ENCODE measurements around the gene TXN. TPM values are rescaled to one million over a fixed set of nuclear protein-coding genes. Genes with fewer than 3 reads are reported as not detected.
A peak's percentile ranks its signal among the peaks of the same experiment; 100 is the strongest.
"Not testable (repeated sequence)": the region's sequence is repeated elsewhere in the genome, so short reads cannot be mapped to it uniquely, and the experiment has no call there.

Gene TXN
- total and polyA plus RNA-seq, 10 of the 15 experiments (the other 5 are each of a cell fraction or from before 2014, with no cell fraction given): 309 to 2,304 (median 650) TPM

DNA sequence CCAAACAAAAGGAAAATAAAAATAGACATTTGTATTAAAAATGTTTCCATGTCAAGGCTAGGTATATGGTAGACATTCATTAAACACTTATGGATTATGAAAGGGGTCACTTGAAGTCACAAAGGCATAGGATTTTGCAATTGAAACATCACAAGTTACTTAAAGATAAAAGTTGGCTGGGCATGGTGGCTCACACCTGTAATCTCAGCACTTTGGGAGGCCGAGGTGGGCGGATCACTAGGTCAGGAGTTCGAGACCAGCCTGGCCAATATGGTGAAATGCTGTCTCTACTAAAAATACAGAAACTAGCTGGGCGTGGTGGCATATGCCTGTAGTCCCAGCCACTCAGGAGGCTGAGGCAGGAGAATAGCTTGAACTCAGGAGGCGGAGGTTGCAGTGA, 4.5 kb downstream of the TXN start:
- 98% methylated on average over 5 of the region's 5 CpGs for WGBS (ENCODE audit: insufficient coverage, insufficient replicate concordance, low lambda C conversion rate, missing lambda C conversion rate)
- H3K9me3 ChIP-seq (replicated peaks; ENCODE audit: control insufficient read depth, insufficient read depth, low read length); ATAC-seq; H2AFZ ChIP-seq (ENCODE audit: control insufficient read depth, low read depth, low read length); in situ Hi-C loops (cut with MboI); RAD21 ChIA-PET (ENCODE audit: unreplicated experiment); H3K27ac ChIP-seq (ENCODE audit: control insufficient read depth, insufficient read depth); BruUV-seq (replicated peaks); H3K9ac ChIP-seq (ENCODE audit: control insufficient read depth, insufficient read depth, low read length); H3K4me1 ChIP-seq (ENCODE audit: control insufficient read depth, insufficient read depth, low read length); H3K27me3 ChIP-seq (replicated peaks in 1 of 2; ENCODE audit: control insufficient read depth in 2 of 2, insufficient read depth in 2 of 2, low read length in 1 of 2); FAIRE-seq; POLR2A ChIA-PET; H4K20me1 ChIP-seq (ENCODE audit: control insufficient read depth, insufficient read depth); DNase-seq (ENCODE audit: low read depth, low spot score): not testable (repeated sequence)
- H3K4me2 ChIP-seq (ENCODE audit: control insufficient read depth, insufficient read depth): peak overlapping the region; percentile 54
- H3K79me2 ChIP-seq (ENCODE audit: control insufficient read depth, insufficient read depth, low read length): peaks cover 75% of the 10 kb centered on the region
- SMC1A ChIA-PET (ENCODE audit: uncharacterized antibody, unreplicated experiment): interaction anchor here (0.7 to 2.6 kb wide), 3 partner anchors 7 to 223 kb away, joined by 3 to 9 read pairs (median 8); no protein-coding TSS in a partner anchor
- H3K4me3 ChIP-seq: 0 out of 2 replicates have a peak overlapping the region, but pooled peaks have one; percentile 17
- intact Hi-C loops (cut with micrococcal nuclease; ENCODE audit: unreplicated experiment): loop anchor here (10.0 kb wide), 3 partner anchors 197 to 1383 kb away; partner anchors contain the start of gene DNAJC25
- peaks cover 8 to 18% of the 10 kb centered on the region in 2 experiments for H3K36me3 ChIP-seq (ENCODE audit: control insufficient read depth in 2 of 2, insufficient read depth in 2 of 2, low read length in 1 of 2)
- CTCF ChIA-PET: interaction anchor here (1.7 kb wide), 1 partner anchor 34 kb away, joined by 4 read pairs; no protein-coding TSS in a partner anchor

DNA sequence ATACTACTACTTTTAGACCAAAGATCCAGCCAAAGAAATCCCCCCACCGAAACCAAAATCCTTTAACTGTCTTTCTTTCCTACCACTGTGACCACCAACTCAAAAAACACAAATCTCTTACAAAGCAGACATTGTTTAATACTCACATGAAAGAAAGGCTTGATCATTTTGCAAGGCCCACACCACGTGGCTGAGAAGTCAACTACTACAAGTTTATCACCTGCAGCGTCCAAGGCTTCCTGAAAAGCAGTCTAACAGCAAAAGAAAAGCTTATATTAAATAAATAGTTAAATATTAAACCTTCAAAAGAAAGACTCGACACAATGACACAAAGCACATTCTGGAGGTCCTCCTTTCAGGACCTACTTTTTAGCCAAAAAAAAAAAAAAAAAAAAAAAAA, 5.1 kb downstream of the TXN start:
- ChIA-PET POLR2A (interaction anchor here (0.9 kb wide), 1 partner anchor 125 kb away, joined by 3 read pairs; no protein-coding TSS in a partner anchor), RAD21 (ENCODE audit: unreplicated experiment) (no interaction called here), SMC1A (ENCODE audit: uncharacterized antibody, unreplicated experiment) (interaction anchor here (0.7 to 2.6 kb wide), 3 partner anchors 7 to 223 kb away, joined by 3 to 9 read pairs (median 8); no protein-coding TSS in a partner anchor), CTCF (interaction anchor here (0.8 to 1.7 kb wide), 2 partner anchors 34 to 350 kb away, joined by 4 read pairs; no protein-coding TSS in a partner anchor)
- intact Hi-C loops (cut with micrococcal nuclease; ENCODE audit: unreplicated experiment): loop anchor here (10.0 kb wide), 3 partner anchors 196 to 1384 kb away; partner anchors contain the start of gene DNAJC25
- H3K9ac ChIP-seq (ENCODE audit: control insufficient read depth, insufficient read depth, low read length): no peak overlapping the region
- no peak for ATAC-seq
- 0 out of 2 replicates have a peak overlapping the region, but pooled peaks have one; percentile 54 for H3K4me2 ChIP-seq (ENCODE audit: control insufficient read depth, insufficient read depth)
- no peak for FAIRE-seq
- no peaks in the 10 kb centered on the region for H3K27me3 ChIP-seq (replicated peaks in 1 of 2; ENCODE audit: control insufficient read depth in 2 of 2, insufficient read depth in 2 of 2, low read length in 1 of 2)
- H4K20me1 ChIP-seq (ENCODE audit: control insufficient read depth, insufficient read depth): no peaks in the 10 kb centered on the region
- H2AFZ ChIP-seq (ENCODE audit: control insufficient read depth, low read depth, low read length): no peak overlapping the region
- DNase-seq (ENCODE audit: low read depth, low spot score): no peak
- H3K79me2 ChIP-seq (ENCODE audit: control insufficient read depth, insufficient read depth, low read length): peaks cover 77% of the 10 kb centered on the region
- no peak overlapping the region for H3K27ac ChIP-seq (ENCODE audit: control insufficient read depth, insufficient read depth)
- in situ Hi-C loops (cut with MboI): no loop called here
- no peaks in the 10 kb centered on the region for H3K9me3 ChIP-seq (replicated peaks; ENCODE audit: control insufficient read depth, insufficient read depth, low read length)
- H3K4me3 ChIP-seq: peak overlapping the region; percentile 31; the same call in 1 of the 2 replicates
- H3K36me3 ChIP-seq (ENCODE audit: control insufficient read depth in 2 of 2, insufficient read depth in 2 of 2, low read length in 1 of 2): peaks cover 9 to 23% of the 10 kb centered on the region in 2 experiments
- H3K4me1 ChIP-seq (ENCODE audit: control insufficient read depth, insufficient read depth, low read length): peaks cover 4% of the 10 kb centered on the region; the same call in 1 of the 2 replicates
- BruUV-seq (replicated peaks): no TSS peak
- 73% methylated on average over 4 of the region's 4 CpGs for WGBS (ENCODE audit: insufficient coverage, insufficient replicate concordance, low lambda C conversion rate, missing lambda C conversion rate)
- TF ChIP-seq MLLT1 (IDR thresholded peaks at IDR 0.05) (no peak), BRCA1 (IDR thresholded peaks at IDR 0.05; ENCODE audit: low read depth, low read length) (no peak), SUPT20H (IDR thresholded peaks at IDR 0.05; ENCODE audit: borderline replicate concordance, control insufficient read depth, low read depth, low read length) (no peak), IKZF2 (IDR thresholded peaks at IDR 0.05) (no peak), CREM (IDR thresholded peaks at IDR 0.05; ENCODE audit: low read depth) (no peak), GATAD2B (conservative IDR thresholded peaks at IDR 0.05; ENCODE audit: low read depth) (no peak), RAD21 (IDR thresholded peaks at IDR 0.05; ENCODE audit: insufficient read depth, low read depth, low read length) (no peak), LARP7 (IDR thresholded peaks at IDR 0.05) (no peak), SREBF1 (IDR thresholded peaks at IDR 0.05; ENCODE audit: low read length) (no peak), HDGF (IDR thresholded peaks at IDR 0.05) (no peak), ATF7 (IDR thresholded peaks at IDR 0.05; ENCODE audit: low read depth) (no peak), NFXL1 (IDR thresholded peaks at IDR 0.05; ENCODE audit: borderline replicate concordance) (no peak)
- TF ChIP-seq, protein P1, sequence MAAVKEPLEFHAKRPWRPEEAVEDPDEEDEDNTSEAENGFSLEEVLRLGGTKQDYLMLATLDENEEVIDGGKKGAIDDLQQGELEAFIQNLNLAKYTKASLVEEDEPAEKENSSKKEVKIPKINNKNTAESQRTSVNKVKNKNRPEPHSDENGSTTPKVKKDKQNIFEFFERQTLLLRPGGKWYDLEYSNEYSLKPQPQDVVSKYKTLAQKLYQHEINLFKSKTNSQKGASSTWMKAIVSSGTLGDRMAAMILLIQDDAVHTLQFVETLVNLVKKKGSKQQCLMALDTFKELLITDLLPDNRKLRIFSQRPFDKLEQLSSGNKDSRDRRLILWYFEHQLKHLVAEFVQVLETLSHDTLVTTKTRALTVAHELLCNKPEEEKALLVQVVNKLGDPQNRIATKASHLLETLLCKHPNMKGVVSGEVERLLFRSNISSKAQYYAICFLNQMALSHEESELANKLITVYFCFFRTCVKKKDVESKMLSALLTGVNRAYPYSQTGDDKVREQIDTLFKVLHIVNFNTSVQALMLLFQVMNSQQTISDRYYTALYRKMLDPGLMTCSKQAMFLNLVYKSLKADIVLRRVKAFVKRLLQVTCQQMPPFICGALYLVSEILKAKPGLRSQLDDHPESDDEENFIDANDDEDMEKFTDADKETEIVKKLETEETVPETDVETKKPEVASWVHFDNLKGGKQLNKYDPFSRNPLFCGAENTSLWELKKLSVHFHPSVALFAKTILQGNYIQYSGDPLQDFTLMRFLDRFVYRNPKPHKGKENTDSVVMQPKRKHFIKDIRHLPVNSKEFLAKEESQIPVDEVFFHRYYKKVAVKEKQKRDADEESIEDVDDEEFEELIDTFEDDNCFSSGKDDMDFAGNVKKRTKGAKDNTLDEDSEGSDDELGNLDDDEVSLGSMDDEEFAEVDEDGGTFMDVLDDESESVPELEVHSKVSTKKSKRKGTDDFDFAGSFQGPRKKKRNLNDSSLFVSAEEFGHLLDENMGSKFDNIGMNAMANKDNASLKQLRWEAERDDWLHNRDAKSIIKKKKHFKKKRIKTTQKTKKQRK (IDR thresholded peaks at IDR 0.05; ENCODE audit: low read depth, low read length): no peak
